Measurements from ENCODE around the gene CEP85. TPM values are rescaled to one million over a fixed set of nuclear protein-coding genes. Genes with fewer than 3 reads are reported as not detected.

Gene CEP85
- total RNA-seq, 1 donor from 2014 or later = 46.6 TPM

- no peak for DNase-seq (ENCODE audit: low read depth, low spot score)
- no peaks in the 10 kb centered on the region for H3K27me3 Mint-ChIP-seq (ENCODE audit: low read depth)
- no peaks in the 10 kb centered on the region for H3K36me3 Mint-ChIP-seq (ENCODE audit: low read depth)
- H3K27ac Mint-ChIP-seq (ENCODE audit: unreplicated experiment) = no peak overlapping the region
- H3K9me3 Mint-ChIP-seq = no peaks in the 10 kb centered on the region
- TF ChIP-seq, protein P1, sequence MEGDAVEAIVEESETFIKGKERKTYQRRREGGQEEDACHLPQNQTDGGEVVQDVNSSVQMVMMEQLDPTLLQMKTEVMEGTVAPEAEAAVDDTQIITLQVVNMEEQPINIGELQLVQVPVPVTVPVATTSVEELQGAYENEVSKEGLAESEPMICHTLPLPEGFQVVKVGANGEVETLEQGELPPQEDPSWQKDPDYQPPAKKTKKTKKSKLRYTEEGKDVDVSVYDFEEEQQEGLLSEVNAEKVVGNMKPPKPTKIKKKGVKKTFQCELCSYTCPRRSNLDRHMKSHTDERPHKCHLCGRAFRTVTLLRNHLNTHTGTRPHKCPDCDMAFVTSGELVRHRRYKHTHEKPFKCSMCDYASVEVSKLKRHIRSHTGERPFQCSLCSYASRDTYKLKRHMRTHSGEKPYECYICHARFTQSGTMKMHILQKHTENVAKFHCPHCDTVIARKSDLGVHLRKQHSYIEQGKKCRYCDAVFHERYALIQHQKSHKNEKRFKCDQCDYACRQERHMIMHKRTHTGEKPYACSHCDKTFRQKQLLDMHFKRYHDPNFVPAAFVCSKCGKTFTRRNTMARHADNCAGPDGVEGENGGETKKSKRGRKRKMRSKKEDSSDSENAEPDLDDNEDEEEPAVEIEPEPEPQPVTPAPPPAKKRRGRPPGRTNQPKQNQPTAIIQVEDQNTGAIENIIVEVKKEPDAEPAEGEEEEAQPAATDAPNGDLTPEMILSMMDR (conservative IDR thresholded peaks at IDR 0.05) = no peak
- H3K4me3 Mint-ChIP-seq = no peak overlapping the region
- no peaks in the 10 kb centered on the region for H3K4me1 Mint-ChIP-seq
Observed at GRCh38 chr1:26197813-26198212, 36.2 kb upstream of the CEP85 start.

DNA sequence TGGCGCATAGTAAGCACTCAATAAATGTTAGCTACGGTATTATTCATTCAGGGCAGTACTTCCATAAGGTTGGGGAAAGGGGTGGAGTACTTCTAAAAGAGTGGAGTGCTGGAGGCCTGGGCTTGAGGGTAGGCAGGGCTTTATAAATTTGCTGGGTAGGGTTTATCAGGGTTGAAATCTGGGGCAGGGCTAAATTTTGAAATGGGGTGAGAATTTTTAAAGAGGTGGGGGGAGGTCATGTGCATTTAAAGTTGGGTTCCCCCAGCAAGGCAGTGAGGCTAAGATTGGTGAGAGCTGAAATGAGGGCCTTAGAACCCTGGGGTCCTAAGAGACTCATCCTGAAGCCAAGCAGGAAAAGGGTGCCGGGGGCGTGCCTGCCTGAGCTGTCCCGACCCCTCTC is 33.6 kb upstream of the CEP85 start:
- no peak overlapping the region for H3K27ac Mint-ChIP-seq (ENCODE audit: unreplicated experiment)
- H3K27me3 Mint-ChIP-seq (ENCODE audit: low read depth) = no peaks in the 10 kb centered on the region
- H3K4me3 Mint-ChIP-seq = no peak overlapping the region
- H3K36me3 Mint-ChIP-seq (ENCODE audit: low read depth) = no peaks in the 10 kb centered on the region
- H3K4me1 Mint-ChIP-seq = no peaks in the 10 kb centered on the region
- no peak for DNase-seq (ENCODE audit: low read depth, low spot score)
- no peaks in the 10 kb centered on the region for H3K9me3 Mint-ChIP-seq
- TF ChIP-seq, protein P1 (conservative IDR thresholded peaks at IDR 0.05) = no peak

DNA sequence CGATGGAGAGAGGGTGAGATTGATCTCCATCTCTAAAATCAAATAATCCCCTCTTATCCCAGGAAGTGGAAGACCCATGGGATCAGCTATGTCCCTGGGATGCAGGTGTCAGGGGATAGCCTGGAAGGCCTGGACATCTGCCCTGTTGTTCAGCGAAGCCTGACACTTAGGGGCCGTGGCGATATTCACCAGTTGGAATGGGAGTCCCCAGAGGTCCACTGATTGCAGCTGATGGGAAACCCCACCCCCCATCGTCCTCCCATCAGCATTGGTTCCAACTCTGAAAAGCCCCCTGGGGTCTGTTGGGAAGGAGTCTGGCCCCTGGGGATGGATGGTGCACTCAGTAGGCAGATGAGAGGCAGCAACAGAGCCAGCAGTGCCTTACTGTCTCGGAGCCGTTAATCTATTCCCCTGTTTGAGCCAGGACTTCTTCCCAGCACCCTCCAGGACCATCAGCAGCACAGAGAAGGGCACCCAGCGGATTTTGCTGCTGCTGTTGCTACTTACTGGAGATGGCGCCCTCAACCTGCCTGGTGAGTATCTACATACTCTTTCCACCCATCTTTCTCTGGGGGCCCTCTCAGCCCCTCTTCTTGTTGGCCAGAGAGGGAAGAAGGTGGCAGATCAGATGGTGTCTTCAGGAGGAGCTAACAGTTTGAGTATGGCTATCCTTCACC is 30.2 kb upstream of the CEP85 start:
- H3K4me3 Mint-ChIP-seq = no peak overlapping the region
- no peak for DNase-seq (ENCODE audit: low read depth, low spot score)
- H3K27me3 Mint-ChIP-seq (ENCODE audit: low read depth) = no peaks in the 10 kb centered on the region
- H3K9me3 Mint-ChIP-seq = no peaks in the 10 kb centered on the region
- H3K27ac Mint-ChIP-seq (ENCODE audit: unreplicated experiment) = no peak overlapping the region
- H3K36me3 Mint-ChIP-seq (ENCODE audit: low read depth) = no peaks in the 10 kb centered on the region
- TF ChIP-seq, protein P1 (conservative IDR thresholded peaks at IDR 0.05) = no peak
- no peaks in the 10 kb centered on the region for H3K4me1 Mint-ChIP-seq

DNA sequence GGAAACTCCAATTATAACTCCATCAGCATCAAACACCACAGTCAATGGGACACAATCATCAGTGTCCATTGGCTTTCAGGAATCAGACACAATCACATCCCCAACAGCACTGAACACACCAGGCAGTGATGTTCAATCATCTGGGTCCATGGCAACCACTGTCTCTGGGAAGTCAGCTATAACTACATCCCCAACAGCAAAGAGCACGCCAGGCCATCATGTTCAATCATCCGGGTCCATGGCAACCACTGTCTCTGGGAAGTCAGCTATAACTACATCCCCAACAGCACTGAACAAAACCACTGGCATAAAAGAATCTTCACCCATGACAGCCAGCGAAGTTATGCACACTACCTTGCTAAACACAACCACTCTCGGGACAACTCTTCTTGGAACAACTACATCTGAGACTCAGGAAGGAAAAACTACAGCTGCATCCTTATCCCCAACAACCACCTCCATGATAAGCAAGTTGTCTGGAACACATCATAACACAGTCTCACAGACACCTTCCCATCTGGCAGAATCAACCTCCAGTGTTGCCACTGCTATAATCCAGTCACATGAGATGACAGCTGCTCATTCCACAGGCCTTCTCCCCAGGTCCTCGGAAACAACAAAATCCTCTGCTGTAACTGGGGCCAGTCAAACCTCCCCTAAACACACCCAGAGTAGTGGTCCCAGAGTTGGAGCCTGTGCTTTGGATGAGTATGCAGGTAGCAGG is 23.7 kb upstream of the CEP85 start:
- Mint-ChIP-seq H3K27me3 (ENCODE audit: low read depth) (no peaks in the 10 kb centered on the region), H3K36me3 (ENCODE audit: low read depth) (no peaks in the 10 kb centered on the region), H3K4me3 (no peak overlapping the region), H3K27ac (ENCODE audit: unreplicated experiment) (no peak overlapping the region), H3K9me3 (no peaks in the 10 kb centered on the region), H3K4me1 (no peaks in the 10 kb centered on the region)
- no peak for DNase-seq (ENCODE audit: low read depth, low spot score)
- TF ChIP-seq, protein P1 (conservative IDR thresholded peaks at IDR 0.05) = no peak

DNA sequence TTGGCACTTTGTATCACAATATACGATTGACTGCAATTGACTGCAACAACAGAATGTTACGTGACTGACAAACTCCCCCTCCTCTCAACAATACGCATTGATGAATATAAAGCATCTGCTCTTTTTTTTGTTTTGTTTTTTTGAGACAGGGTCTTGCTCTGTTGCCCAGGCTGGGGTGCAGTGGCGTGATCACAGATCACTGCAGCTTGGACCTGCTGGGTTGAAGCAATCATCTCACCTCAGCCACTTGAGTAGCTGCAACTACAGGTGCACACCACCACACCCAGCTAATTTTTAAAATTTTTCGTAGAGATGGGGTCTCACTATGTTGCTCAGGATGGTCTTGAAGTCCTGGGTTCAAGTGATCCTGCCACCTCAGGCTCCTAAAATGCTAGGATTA is 21.3 kb upstream of the CEP85 start:
- no peaks in the 10 kb centered on the region for H3K36me3 Mint-ChIP-seq (ENCODE audit: low read depth)
- no peaks in the 10 kb centered on the region for H3K27me3 Mint-ChIP-seq (ENCODE audit: low read depth)
- no peaks in the 10 kb centered on the region for H3K4me1 Mint-ChIP-seq
- H3K9me3 Mint-ChIP-seq = no peaks in the 10 kb centered on the region
- no peak overlapping the region for H3K27ac Mint-ChIP-seq (ENCODE audit: unreplicated experiment)
- no peak for DNase-seq (ENCODE audit: low read depth, low spot score)
- no peak overlapping the region for H3K4me3 Mint-ChIP-seq
- TF ChIP-seq, protein P1 (conservative IDR thresholded peaks at IDR 0.05) = no peak
